HepG2 (cell line): ENCODE data around the gene MZF1. TPM values are rescaled to one million over a fixed set of nuclear protein-coding genes. Genes with fewer than 3 reads are reported as not detected.

ENCODE experiments used
- AHDC1 ChIP-seq: sonication (generic); formaldehyde crosslinking; IDR thresholded peaks from 2 replicates; pipeline ENCODE4 v1.5.1; 2020; ENCODE audit warnings: mild to moderate bottlenecking, missing genetic modification reagents, borderline replicate concordance
- BRF2 ChIP-seq: sonication (generic); formaldehyde crosslinking; IDR thresholded peaks from 2 replicates; pipeline ENCODE4 v1.8.1; 2022; ENCODE audit warnings: mild to moderate bottlenecking, missing genetic modification reagents
- ETV5 ChIP-seq: IDR thresholded peaks from 2 replicates; pipeline ENCODE4 v1.6.1; 2018; ENCODE audit warnings: missing biosample characterization, missing genetic modification reagents, inconsistent platforms, borderline replicate concordance
- GATAD1 ChIP-seq: IDR thresholded peaks from 2 replicates; pipeline ENCODE4 v1.6.1; 2016; ENCODE audit warnings: missing genetic modification reagents, missing compliant biosample characterization
- GPBP1L1 ChIP-seq: sonication (generic); formaldehyde crosslinking; IDR thresholded peaks from 2 replicates; pipeline ENCODE4 v1.5.0; 2020; ENCODE audit warnings: mild to moderate bottlenecking, missing genetic modification reagents
- HNF1B ChIP-seq: sonication (generic); formaldehyde crosslinking; IDR thresholded peaks from 2 replicates; pipeline ENCODE4 v1.5.1; 2020; ENCODE audit warnings: mild to moderate bottlenecking, moderate library complexity, missing genetic modification reagents
- MIER3 ChIP-seq: IDR thresholded peaks from 2 replicates; pipeline ENCODE4 v1.6.1; 2016; ENCODE audit warnings: missing compliant biosample characterization, borderline replicate concordance
- MXD1 ChIP-seq: sonication (generic); formaldehyde crosslinking; IDR thresholded peaks from 2 replicates; pipeline ENCODE4 v1.4.0; 2020; ENCODE audit warnings: mild to moderate bottlenecking, missing genetic modification reagents
- NFKB2 ChIP-seq: sonication (generic); formaldehyde crosslinking; IDR thresholded peaks from 2 replicates; pipeline ENCODE4 v1.4.0; 2020; ENCODE audit warnings: missing genetic modification reagents, borderline replicate concordance
- RBFOX2 ChIP-seq: fragments of 200-400 bp; formaldehyde crosslinking; IDR thresholded peaks from 2 replicates; pipeline ENCODE4 v1.6.1; 2017; ENCODE audit warnings: low read depth, mild to moderate bottlenecking, low read length
- RFXAP ChIP-seq: sonication (generic); formaldehyde crosslinking; IDR thresholded peaks from 2 replicates; pipeline ENCODE4 v1.4.0; 2020; ENCODE audit warnings: missing genetic modification reagents, borderline replicate concordance
- SYNCRIP ChIP-seq: fragments of 200-400 bp; formaldehyde crosslinking; IDR thresholded peaks from 2 replicates; pipeline ENCODE4 v1.6.1; 2018; ENCODE audit warnings: mild to moderate bottlenecking, low read depth, low read length; ENCODE audit not compliant: insufficient read depth
- ZNF3 ChIP-seq: IDR thresholded peaks from 2 replicates; pipeline ENCODE4 v1.7.0; 2017; ENCODE audit warnings: inconsistent platforms
- ZNF362 ChIP-seq: sonication (generic); formaldehyde crosslinking; IDR thresholded peaks from 2 replicates; pipeline ENCODE4 v1.4.0; 2020; ENCODE audit warnings: missing genetic modification reagents, mild to moderate bottlenecking, borderline replicate concordance
- ZNF737 ChIP-seq: sonication (generic); formaldehyde crosslinking; IDR thresholded peaks from 2 replicates; pipeline ENCODE4 v1.5.0; 2020; ENCODE audit warnings: missing genetic modification reagents, mild to moderate bottlenecking, borderline replicate concordance
- polyA plus RNA-seq, 8 experiments: library from polyadenylated mRNA; depleted of rRNA in 3 of 8; stranded (reverse) in 7 of 8; unstranded in 1 of 8; fragments of >200 nt; fragmentation: Illumina TruSeq in 4 of 8; extraction: Trizol in 4 of 8; gene quantifications; 2 replicates each; pipeline versions ENCODE4 v1.2.1 to v1.2.3, GENCODE V29; 2011 to 2016; ENCODE audit warnings: low read depth in 4 of 8, missing spikeins in 1 of 8, mixed read lengths in 1 of 8; ENCODE audit not compliant: insufficient read depth in 1 of 8
- total RNA-seq, 5 experiments: library from RNA; depleted of rRNA; stranded (reverse); fragments of >200 nt; fragmentation: Illumina TruSeq; extraction: Trizol; gene quantifications; 2 replicates each; pipeline ENCODE4 v1.2.3, GENCODE V29; 2016; ENCODE audit warnings: low read depth in 1 of 5

The MZF1 gene
- total and polyA plus RNA-seq, 2 of the 13 experiments (the other 11 are each of a cell fraction or from before 2014, with no cell fraction given), result 3.1 to 8.1 TPM

GRCh38 chr19:58572818-58573657 is at the start of gene MZF1 (continued):
- TF ChIP-seq AHDC1 (no peak), ETV5 (CRISPR knock-in tag) (peak; percentile 76), ZNF737 (CRISPR knock-in tag) (no peak), HNF1B (CRISPR knock-in tag) (peak; percentile 73; the same call in 1 of the 2 replicates), RBFOX2 (peak; percentile 87), GPBP1L1 (no peak), MIER3 (peak; percentile 64; the same call in 1 of the 2 replicates), ZNF362 (CRISPR knock-in tag) (0 out of 2 replicates have a peak, but pooled peaks have one; percentile 7), BRF2 (no peak), GATAD1 (CRISPR knock-in tag) (peak; percentile 82), RFXAP (0 out of 2 replicates have a peak, but pooled peaks have one; percentile 56), NFKB2 (peak; percentile 60; the same call in 1 of the 2 replicates), ZNF3 (CRISPR knock-in tag) (no peak), SYNCRIP (no peak), MXD1 (CRISPR knock-in tag) (peak; percentile 74; the same call in 1 of the 2 replicates)
